Thoracic aorta (tissue), 2 donors: Measurements from ENCODE around the gene CPXM2. TPM values are rescaled to one million over a fixed set of nuclear protein-coding genes. Genes with fewer than 3 reads are reported as not detected.

Experiments
- ATAC-seq: fragments of 150-250 bp; one replicate; pipeline ENCODE4 v1.8.0; 2017; ENCODE audit warnings: low read depth; ENCODE audit not compliant: insufficient number of reproducible peaks, low FRiP score
- DNase-seq: peaks from one replicate; pipeline ENCODE4 v3.0.0-alpha.2; 2020; ENCODE audit warnings: low spot score
- H3K27ac ChIP-seq, 2 donors: fragments of 200-600 bp; sonication (generic); 1 replicate in 1 of 2; 2 replicates in 1 of 2; pipeline ENCODE4 v1.5.1; 2016; ENCODE audit warnings: mild to moderate bottlenecking in 2 of 2, moderate library complexity in 2 of 2
- H3K27me3 ChIP-seq: fragments of 200-600 bp; sonication (generic); replicated peaks from 2 replicates; pipeline ENCODE4 v1.6.0; 2016; ENCODE audit warnings: mild to moderate bottlenecking; ENCODE audit not compliant: insufficient read depth
- H3K36me3 ChIP-seq: fragments of 200-600 bp; sonication (generic); one replicate; pipeline ENCODE4 v1.5.1; 2016
- H3K4me1 ChIP-seq, 2 donors: fragments of 200-600 bp; sonication (generic); 1 replicate in 1 of 2; 2 replicates in 1 of 2; pipeline versions ENCODE4 v1.5.1 to v1.6.0; 2016; ENCODE audit warnings: low read depth in 2 of 2, mild to moderate bottlenecking in 1 of 2; ENCODE audit not compliant: control insufficient read depth in 1 of 2
- H3K4me3 ChIP-seq: fragments of 200-600 bp; sonication (generic); 2 replicates; pipeline ENCODE4 v1.5.1; 2016; ENCODE audit warnings: mild to moderate bottlenecking
- H3K9me3 ChIP-seq: fragments of 200-600 bp; sonication (generic); 2 replicates; pipeline ENCODE4 v1.5.1; 2016
- CTCF ChIP-seq: fragments of 200-600 bp; sonication (generic); IDR thresholded peaks from one replicate; pipeline ENCODE4 v1.5.1; 2019; ENCODE audit warnings: antibody characterized with exemption
- total RNA-seq, 2 donors: library from RNA; depleted of rRNA; stranded (reverse); fragments of >200 nt; gene quantifications; one replicate each; pipeline versions ENCODE4 v1.1.0 to v1.2.3, GENCODE V29; 2016

CPXM2 gene
- total RNA-seq, 2 donors from 2014 or later = 275 to 348 TPM

- Histone ChIP-seq H3K9me3 (no peaks in the 10 kb centered on the region), H3K27me3 (no peaks in the 10 kb centered on the region), H3K27ac (peak overlapping the region; percentile 87 to 89), H3K36me3 (peaks cover 9% of the 10 kb centered on the region), H3K4me3 (no peak overlapping the region), H3K4me1 (peaks cover 10 to 36% of the 10 kb centered on the region in 2 donors)
- TF ChIP-seq CTCF = no peak
- ATAC-seq (no peak), DNase-seq (no peak)
Measured at GRCh38 chr10:123800821-123801220, 90.8 kb downstream of the CPXM2 start.

GRCh38 chr10:123800289-123800688, 91.3 kb downstream of the CPXM2 start:
- TF ChIP-seq CTCF = no peak
- ATAC-seq = peak; percentile 45
- H3K4me3 ChIP-seq = peak overlapping the region; percentile 23

GRCh38 chr10:123798856-123799255, 92.8 kb downstream of the CPXM2 start:
- Histone ChIP-seq H3K9me3 (no peaks in the 10 kb centered on the region), H3K4me1 (peaks cover 10 to 30% of the 10 kb centered on the region in 2 donors), H3K4me3 (no peak overlapping the region), H3K36me3 (peaks cover 15% of the 10 kb centered on the region), H3K27me3 (no peaks in the 10 kb centered on the region), H3K27ac (peak overlapping the region; percentile 87 to 89)
- no peak for ATAC-seq
- no peak for TF ChIP-seq CTCF
- DNase-seq = no peak

More at GRCh38 chr10:123800289-123800688, 91.3 kb downstream of the CPXM2 start:
- DNase-seq = peak; percentile 6
- H3K9me3 ChIP-seq = no peaks in the 10 kb centered on the region
- peak overlapping the region; percentile 87 to 89 for H3K27ac ChIP-seq
- no peaks in the 10 kb centered on the region for H3K27me3 ChIP-seq
- peaks cover 10 to 36% of the 10 kb centered on the region in 2 donors for H3K4me1 ChIP-seq
- peaks cover 11% of the 10 kb centered on the region for H3K36me3 ChIP-seq

- no peaks in the 10 kb centered on the region for H3K9me3 ChIP-seq
- peak overlapping the region in 1 of 2 donors; percentile 89 for H3K27ac ChIP-seq
- peaks cover 10 to 23% of the 10 kb centered on the region in 2 donors for H3K4me1 ChIP-seq
- H3K36me3 ChIP-seq = peaks cover 20% of the 10 kb centered on the region
- TF ChIP-seq CTCF = no peak
- H3K4me3 ChIP-seq = no peak overlapping the region
- ATAC-seq (no peak), DNase-seq (no peak)
- H3K27me3 ChIP-seq = no peaks in the 10 kb centered on the region
Measured at GRCh38 chr10:123797813-123798212, 93.8 kb downstream of the CPXM2 start.

GRCh38 chr10:123796736-123797135, 94.9 kb downstream of the CPXM2 start:
- DNase-seq = no peak
- peaks cover 28% of the 10 kb centered on the region for H3K36me3 ChIP-seq
- no peaks in the 10 kb centered on the region for H3K27me3 ChIP-seq
- H3K4me3 ChIP-seq = no peak overlapping the region
- H3K4me1 ChIP-seq = peaks cover 10 to 23% of the 10 kb centered on the region in 2 donors
- TF ChIP-seq CTCF = no peak
- no peaks in the 10 kb centered on the region for H3K9me3 ChIP-seq
- H3K27ac ChIP-seq = no peak overlapping the region
- no peak for ATAC-seq
